ENCODE measurements around the gene USP13. TPM values are rescaled to one million over a fixed set of nuclear protein-coding genes. Genes with fewer than 3 reads are reported as not detected.

Gene USP13
- total and polyA plus RNA-seq, 12 donors, result 13.7 to 181 (median 142) TPM

GRCh38 chr3:179797192-179797591 is 144.4 kb downstream of the USP13 start:
- peaks cover 0 to 5% (median 0%) of the 10 kb centered on the region in 9 donors for H3K4me1 ChIP-seq
- TF ChIP-seq CTCF (IDR thresholded peaks at IDR 0.05), result no peak
- 82 to 85% methylated on average over 1 of the region's 1 CpG for WGBS, 2 donors
- no peak for ATAC-seq
- intact Hi-C loops (cut with DNase I), result no loop called here
- no peak overlapping the region for H3K4me3 ChIP-seq
- H3K36me3 ChIP-seq, result no peaks in the 10 kb centered on the region
- DNase-seq, result no peak
- no peak overlapping the region for H3K27ac ChIP-seq
- H3K9me3 ChIP-seq, result no peaks in the 10 kb centered on the region
- H3K27me3 ChIP-seq, result no peaks in the 10 kb centered on the region

GRCh38 chr3:179801263-179801662 is 148.4 kb downstream of the USP13 start:
- H3K27me3 ChIP-seq, result no peaks in the 10 kb centered on the region
- DNase-seq (no peak), ATAC-seq (peak in 1 of 8 donors; percentile 33)
- no peak overlapping the region for H3K4me3 ChIP-seq
- H3K4me1 ChIP-seq, result no peaks in the 10 kb centered on the region
- H3K36me3 ChIP-seq, result no peaks in the 10 kb centered on the region
- intact Hi-C loops (cut with DNase I), result no loop called here
- no peak overlapping the region for H3K27ac ChIP-seq
- H3K9me3 ChIP-seq, result no peaks in the 10 kb centered on the region
- TF ChIP-seq CTCF (IDR thresholded peaks at IDR 0.05), result no peak

- H3K4me3 ChIP-seq, result no peak overlapping the region
- H3K27ac ChIP-seq, result no peak overlapping the region
- WGBS, 2 donors, result 90 to 91% methylated on average over 4 of the region's 4 CpGs
- ATAC-seq (no peak), DNase-seq (no peak)
- H3K4me1 ChIP-seq, result no peaks in the 10 kb centered on the region
- H3K36me3 ChIP-seq, result no peaks in the 10 kb centered on the region
- H3K9me3 ChIP-seq, result no peaks in the 10 kb centered on the region
- intact Hi-C loops (cut with DNase I), result no loop called here
- no peak for TF ChIP-seq CTCF (IDR thresholded peaks at IDR 0.05)
- H3K27me3 ChIP-seq, result no peaks in the 10 kb centered on the region
Observed at GRCh38 chr3:179801856-179802255, 149.0 kb downstream of the USP13 start.

- no peaks in the 10 kb centered on the region for H3K27me3 ChIP-seq
- DNase-seq (no peak), ATAC-seq (no peak)
- no peak for TF ChIP-seq CTCF (IDR thresholded peaks at IDR 0.05)
- no peaks in the 10 kb centered on the region for H3K36me3 ChIP-seq
- no peak overlapping the region for H3K27ac ChIP-seq
- WGBS, 2 donors, result 81 to 84% methylated on average over 5 of the region's 5 CpGs
- H3K4me1 ChIP-seq, result no peaks in the 10 kb centered on the region
- H3K9me3 ChIP-seq, result no peaks in the 10 kb centered on the region
- intact Hi-C loops (cut with DNase I), result no loop called here
- no peak overlapping the region for H3K4me3 ChIP-seq
Observed at GRCh38 chr3:179806177-179806576, 153.3 kb downstream of the USP13 start.

GRCh38 chr3:179807588-179807987 is 154.7 kb downstream of the USP13 start:
- H3K9me3 ChIP-seq, result no peaks in the 10 kb centered on the region
- H3K4me3 ChIP-seq, result no peak overlapping the region
- H3K27ac ChIP-seq, result no peak overlapping the region
- H3K4me1 ChIP-seq, result no peaks in the 10 kb centered on the region
- no peaks in the 10 kb centered on the region for H3K27me3 ChIP-seq
- 95 to 96% methylated on average over 14 of the region's 14 CpGs for WGBS, 2 donors
- ATAC-seq (no peak), DNase-seq (no peak)
- intact Hi-C loops (cut with DNase I), result no loop called here
- no peaks in the 10 kb centered on the region for H3K36me3 ChIP-seq
- TF ChIP-seq CTCF (IDR thresholded peaks at IDR 0.05), result no peak
